ENCODE data around the gene RHBDL1. TPM values are rescaled to one million over a fixed set of nuclear protein-coding genes. Genes with fewer than 3 reads are reported as not detected.

The RHBDL1 gene
- total and polyA plus RNA-seq, 2 experiments from 2014 or later = 3.4 to 4.2 TPM

- Histone ChIP-seq H3K27ac (no peak overlapping the region), H3K9me2 (replicated peaks; ENCODE audit: insufficient read depth) (no peaks in the 10 kb centered on the region), H3K4me2 (no peak overlapping the region), H2AFZ (no peak overlapping the region), H3K36me3 (replicated peaks; ENCODE audit: insufficient read depth, low read depth) (no peaks in the 10 kb centered on the region), H3K4me1 (ENCODE audit: insufficient read depth) (peaks cover 11% of the 10 kb centered on the region), H3K27me3 (peaks cover 37% of the 10 kb centered on the region), H4K20me1 (ENCODE audit: insufficient read depth, poor library complexity, severe bottlenecking) (no peaks in the 10 kb centered on the region), H3K79me2 (no peaks in the 10 kb centered on the region), H3K9me3 (ENCODE audit: low read depth) (no peaks in the 10 kb centered on the region), H3K4me3 (no peak overlapping the region)
- TF ChIP-seq EZH2phosphoT487 (IDR thresholded peaks at IDR 0.05; ENCODE audit: low read depth, severe bottlenecking, unreplicated experiment) (no peak), CTCF (IDR thresholded peaks at IDR 0.05; ENCODE audit: poor library complexity) (no peak), EZH2 (IDR thresholded peaks at IDR 0.05; ENCODE audit: borderline replicate concordance) (no peak)
- 87% methylated on average over 11 of the region's 11 CpGs for WGBS (ENCODE audit: low lambda C conversion rate, missing lambda C conversion rate)
- no peak for DNase-seq (ENCODE audit: low spot score)
These were observed 38.6 kb downstream of the RHBDL1 start for GRCh38 chr16:714079-714478.

- no peak within 1 kb of the TSS for H3K27ac ChIP-seq
- no peaks in the 10 kb centered on the region for H3K9me3 ChIP-seq (ENCODE audit: low read depth)
- peaks cover 13% of the 10 kb centered on the region for H3K4me1 ChIP-seq (ENCODE audit: insufficient read depth)
- H3K9me2 ChIP-seq (replicated peaks; ENCODE audit: insufficient read depth) = no peaks in the 10 kb centered on the region
- H3K36me3 ChIP-seq (replicated peaks; ENCODE audit: insufficient read depth, low read depth) = no peaks in the 10 kb centered on the region
- peaks cover 1% of the 10 kb centered on the region for H4K20me1 ChIP-seq (ENCODE audit: insufficient read depth, poor library complexity, severe bottlenecking)
- no peak within 1 kb of the TSS for H3K4me3 ChIP-seq
- H2AFZ ChIP-seq = peak within 1 kb of the TSS; percentile 45
- TF ChIP-seq EZH2phosphoT487 (IDR thresholded peaks at IDR 0.05; ENCODE audit: low read depth, severe bottlenecking, unreplicated experiment) = no peak
- TF ChIP-seq CTCF (IDR thresholded peaks at IDR 0.05; ENCODE audit: poor library complexity) = no peak
- TF ChIP-seq EZH2 (IDR thresholded peaks at IDR 0.05; ENCODE audit: borderline replicate concordance) = no peak
- peak; percentile 95 for DNase-seq (ENCODE audit: low spot score)
- WGBS (ENCODE audit: low lambda C conversion rate, missing lambda C conversion rate) = 19% methylated on average over 48 of the region's 108 CpGs
- H3K4me2 ChIP-seq = peak within 1 kb of the TSS; percentile 97
- peaks cover 30% of the 10 kb centered on the region for H3K27me3 ChIP-seq
- no peaks in the 10 kb centered on the region for H3K79me2 ChIP-seq
These were observed 39.3 kb downstream of the RHBDL1 start, which contains the start of gene METRN for GRCh38 chr16:714558-715476. TSS of gene METRN (plus strand) at chr16:715118. CDS start at chr16:715290, 172 bp downstream.

GRCh38 chr16:715477-716199, 40.2 kb downstream of the RHBDL1 start:
- no peak overlapping the region for H3K4me3 ChIP-seq
- peaks cover 23% of the 10 kb centered on the region for H3K27me3 ChIP-seq
- DNase-seq (ENCODE audit: low spot score) = peak; percentile 57
- peaks cover 4% of the 10 kb centered on the region for H4K20me1 ChIP-seq (ENCODE audit: insufficient read depth, poor library complexity, severe bottlenecking)
- H3K9me2 ChIP-seq (replicated peaks; ENCODE audit: insufficient read depth) = no peaks in the 10 kb centered on the region
- 8% methylated on average over 45 of the region's 74 CpGs for WGBS (ENCODE audit: low lambda C conversion rate, missing lambda C conversion rate)
- no peak overlapping the region for H3K27ac ChIP-seq
- H3K36me3 ChIP-seq (replicated peaks; ENCODE audit: insufficient read depth, low read depth) = no peaks in the 10 kb centered on the region
- peak overlapping the region; percentile 97 for H3K4me2 ChIP-seq
- H3K4me1 ChIP-seq (ENCODE audit: insufficient read depth) = peaks cover 19% of the 10 kb centered on the region
- peak overlapping the region; percentile 45 for H2AFZ ChIP-seq
- peak; percentile 36 for TF ChIP-seq EZH2phosphoT487 (IDR thresholded peaks at IDR 0.05; ENCODE audit: low read depth, severe bottlenecking, unreplicated experiment)
- TF ChIP-seq EZH2 (IDR thresholded peaks at IDR 0.05; ENCODE audit: borderline replicate concordance) = peak; percentile 50
- no peak for TF ChIP-seq CTCF (IDR thresholded peaks at IDR 0.05; ENCODE audit: poor library complexity)
- no peaks in the 10 kb centered on the region for H3K79me2 ChIP-seq
- H3K9me3 ChIP-seq (ENCODE audit: low read depth) = no peaks in the 10 kb centered on the region

Data from hepatocyte (in vitro differentiated cells).